ENCODE results near the gene SOSTDC1.

DNA sequence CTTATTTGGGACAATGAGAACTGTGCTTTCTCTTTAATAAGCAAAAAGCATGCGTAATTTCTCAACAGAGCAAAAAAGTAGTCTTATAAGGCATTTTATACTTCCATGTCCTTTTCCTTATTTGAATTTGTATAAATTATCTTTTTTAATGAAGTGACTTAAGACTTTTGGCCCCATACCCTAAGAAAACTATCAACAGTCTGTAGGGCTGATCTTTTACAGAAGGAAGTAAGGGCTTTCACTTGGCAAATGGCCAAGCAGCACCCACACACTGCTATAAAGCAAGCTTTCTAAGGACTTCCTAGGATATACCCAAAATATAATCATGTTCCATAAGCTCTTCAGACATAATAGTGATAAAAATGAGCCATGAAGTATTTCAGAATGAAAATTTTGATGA lies 47.6 kb downstream of the SOSTDC1 start:
- TF ChIP-seq, protein P1, sequence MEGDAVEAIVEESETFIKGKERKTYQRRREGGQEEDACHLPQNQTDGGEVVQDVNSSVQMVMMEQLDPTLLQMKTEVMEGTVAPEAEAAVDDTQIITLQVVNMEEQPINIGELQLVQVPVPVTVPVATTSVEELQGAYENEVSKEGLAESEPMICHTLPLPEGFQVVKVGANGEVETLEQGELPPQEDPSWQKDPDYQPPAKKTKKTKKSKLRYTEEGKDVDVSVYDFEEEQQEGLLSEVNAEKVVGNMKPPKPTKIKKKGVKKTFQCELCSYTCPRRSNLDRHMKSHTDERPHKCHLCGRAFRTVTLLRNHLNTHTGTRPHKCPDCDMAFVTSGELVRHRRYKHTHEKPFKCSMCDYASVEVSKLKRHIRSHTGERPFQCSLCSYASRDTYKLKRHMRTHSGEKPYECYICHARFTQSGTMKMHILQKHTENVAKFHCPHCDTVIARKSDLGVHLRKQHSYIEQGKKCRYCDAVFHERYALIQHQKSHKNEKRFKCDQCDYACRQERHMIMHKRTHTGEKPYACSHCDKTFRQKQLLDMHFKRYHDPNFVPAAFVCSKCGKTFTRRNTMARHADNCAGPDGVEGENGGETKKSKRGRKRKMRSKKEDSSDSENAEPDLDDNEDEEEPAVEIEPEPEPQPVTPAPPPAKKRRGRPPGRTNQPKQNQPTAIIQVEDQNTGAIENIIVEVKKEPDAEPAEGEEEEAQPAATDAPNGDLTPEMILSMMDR (conservative IDR thresholded peaks at IDR 0.05 in 1 of 2, IDR thresholded peaks at IDR 0.05 in 1 of 2; ENCODE audit: extremely low read depth in 1 of 2, insufficient read depth in 1 of 2, low read depth in 1 of 2, low read length in 2 of 2), result no peak
- TF ChIP-seq EZH2 (IDR thresholded peaks at IDR 0.05; ENCODE audit: borderline replicate concordance, low read length), result no peak

All from mammary epithelial cell (primary cell).